ENCODE results near the gene RFC2.

GRCh38 chr7:74266191-74266963 lies 12.2 kb upstream of the RFC2 start:
- no peak for TF ChIP-seq CTCF (IDR thresholded peaks at IDR 0.05)
- TF ChIP-seq POLR2A (IDR thresholded peaks at IDR 0.05): no peak
